HCT116 (cell line): Measurements from ENCODE around the gene TNP1. TPM values are rescaled to one million over a fixed set of nuclear protein-coding genes. Genes with fewer than 3 reads are reported as not detected.

Source experiments
- ATAC-seq: fragments of 200-7000 bp; cut with Tn5 transposase; 2 replicates; pipeline ENCODE4 v1.9.1; 2020; ENCODE audit warnings: mild to moderate bottlenecking, moderate library complexity
- BruUV-seq: library from RNA; stranded (reverse); fragments of 400-500 nt; replicated peaks from 2 replicates; lab custom pipeline; 2021; lab: Mats Ljungman, UMichigan
- CTCF ChIA-PET: fragments of 300-600 bp; sonication (Branson Sonifier 250); formaldehyde crosslinking; loops from one replicate; lab custom pipeline; 2021; ENCODE audit warnings: antibody characterized with exemption; lab: Charles Lee
- POLR2A ChIA-PET: fragments of 300-600, 350-600 bp; sonication (Branson Sonifier 250); formaldehyde crosslinking; loops from one replicate; lab custom pipeline; 2021; ENCODE audit warnings: antibody characterized with exemption; lab: Charles Lee
- RAD21 ChIA-PET, 2 experiments: fragments of 300-600 bp; sonication (Branson Sonifier 250); formaldehyde crosslinking; loops; one replicate each; lab custom pipeline; 2023; ENCODE audit warnings: low total read pairs in 2 of 2; ENCODE audit not compliant: uncharacterized antibody in 2 of 2, unreplicated experiment in 2 of 2, low non-redundant PET in 1 of 2; lab: Charles Lee
- DNase-seq: peaks from one replicate; pipeline ENCODE4 v3.0.0-alpha.2; 2010; ENCODE audit warnings: low read depth, low spot score
- H2AFZ ChIP-seq: fragments of 200-600 bp; shearing (Covaris generic), sonication (generic); 2 replicates; pipeline ENCODE4 v1.6.1; 2017; ENCODE audit warnings: low read depth, mixed run types, mixed read lengths, antibody characterized with exemption, low read length; ENCODE audit not compliant: poor library complexity, severe bottlenecking
- H3K27ac ChIP-seq: 2 replicates; pipeline ENCODE4 v1.5.1; 2012; ENCODE audit warnings: low read depth, low read length
- H3K27me3 ChIP-seq: fragments of 200-600 bp; sonication (generic); 2 replicates; pipeline ENCODE4 v1.6.1; 2016; ENCODE audit warnings: mixed run types, low read length, mixed read lengths; ENCODE audit not compliant: insufficient read depth
- H3K36me3 ChIP-seq, 2 experiments: fragments of 200-500 bp in 1 of 2; fragments of 200-600 bp in 1 of 2; sonication (Bioruptor generic) in 1 of 2; sonication (generic) in 1 of 2; 2 replicates each; pipeline versions ENCODE4 v1.5.1 to v1.6.1; 2014 to 2016; ENCODE audit warnings: low read length in 2 of 2, inconsistent platforms in 1 of 2, mixed read lengths in 1 of 2, mixed run types in 1 of 2; ENCODE audit not compliant: insufficient read depth in 2 of 2, control insufficient read depth in 1 of 2
- H3K4me1 ChIP-seq, 2 experiments: fragments of 200-600 bp in 1 of 2; sonication (generic) in 1 of 2; 2 replicates each; pipeline versions ENCODE4 v1.5.1 to v1.6.1; 2012 to 2017; ENCODE audit warnings: low read length in 2 of 2, inconsistent platforms in 1 of 2, mild to moderate bottlenecking in 1 of 2, mixed read lengths in 1 of 2, mixed run types in 1 of 2, moderate library complexity in 1 of 2; ENCODE audit not compliant: insufficient read depth in 2 of 2, control insufficient read depth in 1 of 2
- H3K4me2 ChIP-seq: fragments of 200-600 bp; sonication (generic); 2 replicates; pipeline ENCODE4 v1.6.1; 2017; ENCODE audit warnings: mixed run types, low read length, mixed read lengths
- H3K4me3 ChIP-seq, 2 experiments: fragments of 200-600 bp in 1 of 2; sonication (generic) in 1 of 2; replicated peaks in 1 of 2; 2 replicates each; pipeline ENCODE4 v1.5.1; 2011 to 2016; ENCODE audit warnings: low read length in 2 of 2, control low read depth in 1 of 2, low read depth in 1 of 2, mild to moderate bottlenecking in 1 of 2, mixed read lengths in 1 of 2, mixed run types in 1 of 2
- H3K79me2 ChIP-seq: fragments of 200-600 bp; sonication (generic); 2 replicates; pipeline ENCODE4 v1.6.1; 2017; ENCODE audit warnings: mild to moderate bottlenecking, mixed run types, low read length, moderate library complexity, mixed read lengths; ENCODE audit not compliant: insufficient read depth
- H3K9ac ChIP-seq: fragments of 200-600 bp; sonication (generic); 2 replicates; pipeline ENCODE4 v1.6.1; 2016; ENCODE audit warnings: low read length, mixed read lengths
- H3K9me2 ChIP-seq: fragments of 200-600 bp; sonication (generic), shearing (Covaris generic); 2 replicates; pipeline ENCODE4 v1.6.1; 2017; ENCODE audit warnings: mixed run types, mild to moderate bottlenecking, moderate library complexity; ENCODE audit not compliant: insufficient read depth
- H3K9me3 ChIP-seq, 2 experiments: fragments of 200-500 bp in 1 of 2; fragments of 200-600 bp in 1 of 2; sonication (Bioruptor generic) in 1 of 2; sonication (generic) in 1 of 2; 2 replicates each; pipeline ENCODE4 v1.6.1; 2014 to 2017; ENCODE audit warnings: low read length in 2 of 2, mixed read lengths in 2 of 2, inconsistent platforms in 1 of 2, low read depth in 1 of 2, mild to moderate bottlenecking in 1 of 2, mixed run types in 1 of 2, moderate library complexity in 1 of 2; ENCODE audit not compliant: control insufficient read depth in 1 of 2, insufficient read depth in 1 of 2
- H4K20me1 ChIP-seq: fragments of 200-600 bp; sonication (generic), shearing (Covaris generic); 2 replicates; pipeline ENCODE4 v1.6.1; 2017; ENCODE audit warnings: mixed run types, mild to moderate bottlenecking, moderate library complexity; ENCODE audit not compliant: insufficient read depth
- CBX3 ChIP-seq: IDR thresholded peaks from 2 replicates; pipeline ENCODE4 v1.6.1; 2012; ENCODE audit warnings: low read depth
- CEBPB ChIP-seq: IDR thresholded peaks from 2 replicates; pipeline ENCODE4 v1.6.1; 2012; ENCODE audit warnings: low read depth
- EGR1 ChIP-seq: IDR thresholded peaks from 2 replicates; pipeline ENCODE4 v1.6.1; 2012; ENCODE audit warnings: low read depth
- ELF1 ChIP-seq: IDR thresholded peaks from 2 replicates; pipeline ENCODE4 v1.6.1; 2012; ENCODE audit warnings: low read depth, borderline replicate concordance
- EZH2 ChIP-seq: fragments of 200-600 bp; sonication (generic); IDR thresholded peaks from 2 replicates; pipeline ENCODE4 v1.6.1; 2017; ENCODE audit warnings: antibody characterized with exemption, mixed run types
- FOSL1 ChIP-seq: IDR thresholded peaks from 2 replicates; pipeline ENCODE4 v1.6.1; 2012; ENCODE audit warnings: low read depth
- JUND ChIP-seq: IDR thresholded peaks from 2 replicates; pipeline ENCODE4 v1.6.1; 2012
- TCF7L2 ChIP-seq: IDR thresholded peaks from 2 replicates; pipeline ENCODE4 v1.7.0; 2011; ENCODE audit warnings: borderline replicate concordance, inconsistent platforms; ENCODE audit not compliant: insufficient read depth, insufficient read length; ENCODE audit errors: extremely low read depth
- intact Hi-C: fragments of 100-400 bp; cut with micrococcal nuclease; formaldehyde crosslinking; loops from 2 replicates; pipeline ENCODE4 v1.10.0; 2022
- total RNA-seq: library from RNA; stranded (reverse); gene quantifications from one replicate; pipeline ENCODE4 v1.2.1, GENCODE V29; 2021; ENCODE audit not compliant: unreplicated experiment
- TF ChIP-seq, protein P1 (sequence below): IDR thresholded peaks from 2 replicates; pipeline ENCODE4 v1.6.1; 2012

TNP1 gene
- total RNA-seq, 1 experiment from 2014 or later = not detected

DNA sequence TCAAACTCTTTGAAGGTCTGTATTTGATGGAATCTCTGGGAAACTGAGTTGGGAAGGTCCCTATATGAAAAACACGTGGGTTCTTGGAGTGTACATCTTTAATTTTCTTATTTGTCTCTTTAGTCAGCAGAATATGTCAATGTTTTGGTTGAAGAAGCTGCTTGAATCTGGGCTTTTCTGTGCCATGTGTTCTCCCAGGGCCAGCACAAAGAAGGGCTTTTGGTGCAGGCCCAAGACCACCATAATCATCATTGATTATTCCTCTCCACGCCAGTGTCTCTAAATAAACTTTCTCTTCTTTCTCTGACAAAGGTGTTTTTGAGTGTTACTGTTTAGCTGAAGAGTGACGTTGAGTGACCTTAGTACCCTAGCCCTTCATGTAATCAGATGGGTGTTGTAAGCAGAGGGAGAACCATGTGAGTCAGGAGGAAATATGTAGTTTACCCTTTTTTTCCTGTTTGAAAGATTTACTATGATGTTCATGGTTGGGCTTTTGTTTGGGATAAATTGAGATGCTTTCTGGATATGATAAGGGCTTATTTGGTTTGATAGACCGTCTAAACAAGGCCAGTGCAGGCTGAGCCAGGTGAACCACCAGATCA is 11.6 kb upstream of the TNP1 start:
- Histone ChIP-seq H3K27me3 (peaks cover 13% of the 10 kb centered on the region; the same call in 1 of the 2 replicates), H3K79me2 (no peaks in the 10 kb centered on the region), H3K9me3 (no peaks in the 10 kb centered on the region), H3K9me2 (no peaks in the 10 kb centered on the region), H3K4me2 (no peak overlapping the region), H3K4me3 (no peak overlapping the region), H3K27ac (no peak overlapping the region), H3K36me3 (no peaks in the 10 kb centered on the region), H3K4me1 (no peaks in the 10 kb centered on the region), H2AFZ (no peak overlapping the region), H4K20me1 (no peaks in the 10 kb centered on the region)
- BruUV-seq = no TSS peak
- POLR2A ChIA-PET = no interaction called here
- intact Hi-C loops = no loop called here
- ATAC-seq = no peak
- CTCF ChIA-PET = no interaction called here
- TF ChIP-seq EZH2 (no peak), ELF1 (no peak), TCF7L2 (no peak), CEBPB (no peak), CBX3 (no peak)
- TF ChIP-seq, all 23 proteins: peak for 0
- RAD21 ChIA-PET = no interaction called here
- no peak overlapping the region for H3K9ac ChIP-seq
- no peak for DNase-seq

DNA sequence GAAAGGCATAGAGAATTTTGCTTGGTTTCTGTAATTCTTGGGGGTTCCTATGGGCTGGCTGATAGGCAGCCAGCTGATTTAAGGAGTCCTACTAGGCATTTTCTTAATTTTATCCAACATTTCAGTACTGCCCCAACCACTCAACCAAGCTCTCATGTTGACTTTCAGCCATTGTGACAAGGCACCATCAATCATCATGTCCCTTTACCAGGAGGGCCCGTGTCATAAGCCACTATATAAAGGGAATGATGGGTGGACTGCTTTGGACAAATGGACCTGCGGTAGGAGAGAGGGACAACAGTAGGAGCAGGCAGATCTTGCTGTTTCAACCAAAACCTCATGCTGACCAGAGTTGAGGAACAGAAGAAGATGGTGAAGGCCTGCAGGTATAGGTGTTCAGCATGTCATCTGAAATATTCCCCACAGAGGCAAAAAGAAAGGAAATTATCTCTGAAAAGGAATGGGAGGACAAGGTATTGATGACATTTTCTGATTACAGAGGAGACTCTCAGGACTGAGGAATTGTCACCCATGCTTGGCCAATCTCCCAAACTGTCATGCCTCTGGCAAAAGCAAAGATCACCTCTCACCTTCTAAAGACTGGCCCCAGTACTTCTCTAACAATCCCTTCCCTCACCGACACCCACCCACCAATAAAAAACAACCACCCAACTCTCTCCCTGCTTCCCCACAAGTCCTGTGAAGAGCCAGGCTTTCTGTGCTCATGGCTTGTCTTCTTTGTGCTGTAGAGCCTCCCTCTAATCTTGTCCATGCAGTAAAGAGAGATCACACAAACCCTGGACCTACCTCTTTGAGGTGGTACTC is 10.9 kb upstream of the TNP1 start:
- Histone ChIP-seq H3K27me3 (peaks cover 13% of the 10 kb centered on the region; the same call in 1 of the 2 replicates), H3K9ac (no peak overlapping the region), H3K4me2 (no peak overlapping the region), H2AFZ (no peak overlapping the region), H3K79me2 (no peaks in the 10 kb centered on the region), H4K20me1 (no peaks in the 10 kb centered on the region), H3K9me2 (no peaks in the 10 kb centered on the region), H3K4me1 (no peaks in the 10 kb centered on the region), H3K27ac (no peak overlapping the region), H3K4me3 (no peak overlapping the region), H3K36me3 (no peaks in the 10 kb centered on the region), H3K9me3 (no peaks in the 10 kb centered on the region)
- DNase-seq (no peak), ATAC-seq (no peak)
- RAD21 ChIA-PET = no interaction called here
- CTCF ChIA-PET = no interaction called here
- POLR2A ChIA-PET = no interaction called here
- intact Hi-C loops = no loop called here
- TF ChIP-seq EGR1 (no peak), JUND (no peak), ELF1 (no peak), CEBPB (no peak), FOSL1 (no peak)
- TF ChIP-seq, protein P1, sequence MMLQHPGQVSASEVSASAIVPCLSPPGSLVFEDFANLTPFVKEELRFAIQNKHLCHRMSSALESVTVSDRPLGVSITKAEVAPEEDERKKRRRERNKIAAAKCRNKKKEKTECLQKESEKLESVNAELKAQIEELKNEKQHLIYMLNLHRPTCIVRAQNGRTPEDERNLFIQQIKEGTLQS = no peak
- no TSS peak for BruUV-seq
